GM19193 (cell line): ENCODE results near the gene CRAT.

ENCODE experiments used
- POLR2A ChIP-seq: IDR thresholded peaks from 4 replicates; pipeline ENCODE4 v1.6.1; 2011; ENCODE audit not compliant: insufficient read depth, insufficient read length; ENCODE audit errors: extremely low read depth

CRAT gene

GRCh38 chr9:129081388-129081904 is 29.1 kb downstream of the CRAT start:
- peak; percentile 44 for TF ChIP-seq POLR2A

- TF ChIP-seq POLR2A = peak; percentile 89
Observed at GRCh38 chr9:129080601-129081387, 29.8 kb downstream of the CRAT start, which contains the start of gene DOLPP1. TSS of gene DOLPP1 (plus strand) at chr9:129081111. CDS start at chr9:129081132, 21 bp downstream.

GRCh38 chr9:129080298-129080600 is 30.3 kb downstream of the CRAT start:
- TF ChIP-seq POLR2A = no peak

GRCh38 chr9:129079829-129080228 is 30.8 kb downstream of the CRAT start:
- no peak for TF ChIP-seq POLR2A

GRCh38 chr9:129078691-129079503 is 31.7 kb downstream of the CRAT start:
- TF ChIP-seq POLR2A = no peak

- TF ChIP-seq POLR2A = no peak
Observed at GRCh38 chr9:129077236-129077635, 33.4 kb downstream of the CRAT start.

- no peak for TF ChIP-seq POLR2A
Observed at GRCh38 chr9:129076640-129077037, 34.0 kb downstream of the CRAT start.

GRCh38 chr9:129075996-129076639 is 34.5 kb downstream of the CRAT start:
- no peak for TF ChIP-seq POLR2A

GRCh38 chr9:129074106-129074505 is 36.5 kb downstream of the CRAT start:
- no peak for TF ChIP-seq POLR2A

GRCh38 chr9:129073404-129073803 is 37.2 kb downstream of the CRAT start:
- no peak for TF ChIP-seq POLR2A

GRCh38 chr9:129072171-129072570 is 38.4 kb downstream of the CRAT start:
- no peak for TF ChIP-seq POLR2A

GRCh38 chr9:129071526-129072126 is 39.0 kb downstream of the CRAT start:
- TF ChIP-seq POLR2A = no peak

- TF ChIP-seq POLR2A = no peak
Observed at GRCh38 chr9:129070696-129071525, 39.7 kb downstream of the CRAT start.
